Ovary (tissue), 3 donors: ENCODE results near the gene CFAP73.

Source experiments
- EP300 ChIP-seq: sonication (generic); formaldehyde crosslinking; IDR thresholded peaks from one replicate; pipeline ENCODE4 v1.6.1; 2017; ENCODE audit warnings: antibody characterized with exemption
- TF ChIP-seq, protein P1 (sequence below), 3 donors: fragments of 450-650 bp in 2 of 3; fragments of 200-600 bp in 1 of 3; IDR thresholded peaks; one replicate each; pipeline versions ENCODE4 v1.5.1 to v1.8.0; 2016 to 2022; ENCODE audit warnings: antibody characterized with exemption in 3 of 3, mild to moderate bottlenecking in 1 of 3
- donor health status: DM: no; HTN: no; CAD: no.

DNA sequence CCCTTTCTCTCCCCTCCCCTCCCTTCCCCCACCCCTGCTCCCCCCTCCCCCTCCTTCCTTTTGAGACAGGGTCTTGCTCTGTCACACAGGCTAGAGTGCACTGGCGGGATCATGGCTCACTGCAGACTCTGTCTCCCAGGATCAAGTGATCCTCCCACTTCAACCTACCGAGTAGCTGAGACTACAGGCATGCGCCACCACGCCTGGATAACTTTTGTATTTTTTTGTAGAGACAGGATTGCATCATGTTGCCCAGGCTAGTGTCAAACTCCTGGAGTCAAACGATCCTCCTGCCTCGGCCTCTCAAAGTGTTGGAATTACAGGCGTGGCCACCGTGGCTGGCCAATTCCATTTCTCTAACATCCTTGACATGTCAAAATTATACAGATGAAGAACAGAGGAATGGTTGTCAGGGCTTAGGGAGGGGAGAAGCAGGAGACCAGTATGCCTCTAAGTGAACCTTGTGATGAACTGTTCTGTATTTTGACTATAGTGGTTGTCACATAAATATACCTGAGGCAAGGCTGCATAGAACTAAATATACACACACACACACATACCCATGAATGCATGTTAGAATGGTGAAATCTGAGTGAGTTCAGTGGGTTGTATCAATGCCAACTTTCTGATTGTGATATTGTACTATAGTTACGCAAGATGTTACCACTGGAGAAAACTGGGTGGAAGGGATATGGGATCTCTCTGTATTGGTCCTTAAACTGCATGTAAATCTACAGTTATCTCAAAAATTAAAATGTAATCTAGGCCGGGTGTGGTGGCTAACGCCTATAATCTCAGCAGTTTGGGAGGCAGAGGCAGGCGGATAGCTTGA lies 3.6 kb upstream of the CFAP73 start:
- TF ChIP-seq, protein P1, sequence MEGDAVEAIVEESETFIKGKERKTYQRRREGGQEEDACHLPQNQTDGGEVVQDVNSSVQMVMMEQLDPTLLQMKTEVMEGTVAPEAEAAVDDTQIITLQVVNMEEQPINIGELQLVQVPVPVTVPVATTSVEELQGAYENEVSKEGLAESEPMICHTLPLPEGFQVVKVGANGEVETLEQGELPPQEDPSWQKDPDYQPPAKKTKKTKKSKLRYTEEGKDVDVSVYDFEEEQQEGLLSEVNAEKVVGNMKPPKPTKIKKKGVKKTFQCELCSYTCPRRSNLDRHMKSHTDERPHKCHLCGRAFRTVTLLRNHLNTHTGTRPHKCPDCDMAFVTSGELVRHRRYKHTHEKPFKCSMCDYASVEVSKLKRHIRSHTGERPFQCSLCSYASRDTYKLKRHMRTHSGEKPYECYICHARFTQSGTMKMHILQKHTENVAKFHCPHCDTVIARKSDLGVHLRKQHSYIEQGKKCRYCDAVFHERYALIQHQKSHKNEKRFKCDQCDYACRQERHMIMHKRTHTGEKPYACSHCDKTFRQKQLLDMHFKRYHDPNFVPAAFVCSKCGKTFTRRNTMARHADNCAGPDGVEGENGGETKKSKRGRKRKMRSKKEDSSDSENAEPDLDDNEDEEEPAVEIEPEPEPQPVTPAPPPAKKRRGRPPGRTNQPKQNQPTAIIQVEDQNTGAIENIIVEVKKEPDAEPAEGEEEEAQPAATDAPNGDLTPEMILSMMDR (IDR thresholded peaks at IDR 0.05) = no peak
- no peak for TF ChIP-seq EP300
